Gastroesophageal sphincter (tissue), 4 donors: ENCODE measurements around the gene BCKDHA. TPM values are rescaled to one million over a fixed set of nuclear protein-coding genes. Genes with fewer than 3 reads are reported as not detected.

Experiments
- ATAC-seq: fragments of 150-250 bp; one replicate; pipeline ENCODE4 v1.9.1; 2016; ENCODE audit warnings: mild to moderate bottlenecking, moderate library complexity
- H3K27ac ChIP-seq, 4 donors: fragments of 200-600 bp; sonication (generic) in 3 of 4; 1 replicate in 3 of 4; 2 replicates in 1 of 4; pipeline ENCODE4 v1.5.1; 2016 to 2019
- H3K27me3 ChIP-seq: fragments of 200-600 bp; sonication (generic); one replicate; pipeline ENCODE4 v1.5.1; 2019
- H3K36me3 ChIP-seq, 2 donors: fragments of 200-600 bp; sonication (generic); one replicate each; pipeline ENCODE4 v1.5.1; 2019; ENCODE audit warnings: control low read depth in 1 of 2
- H3K4me1 ChIP-seq, 3 donors: fragments of 200-600 bp; sonication (generic); 1 replicate in 2 of 3; 2 replicates in 1 of 3; pipeline ENCODE4 v1.5.1; 2016 to 2019; ENCODE audit warnings: control low read depth in 2 of 3
- H3K4me3 ChIP-seq, 2 donors: fragments of 200-600 bp; sonication (generic); one replicate each; pipeline ENCODE4 v1.5.1; 2019; ENCODE audit warnings: mild to moderate bottlenecking in 1 of 2, moderate library complexity in 1 of 2
- H3K9me3 ChIP-seq, 3 donors: fragments of 200-600 bp; sonication (generic); one replicate each; pipeline ENCODE4 v1.5.1; 2017 to 2019; ENCODE audit warnings: control low read depth in 2 of 3
- EP300 ChIP-seq: sonication (generic); formaldehyde crosslinking; IDR thresholded peaks from one replicate; pipeline ENCODE4 v1.6.1; 2017; ENCODE audit warnings: antibody characterized with exemption, mild to moderate bottlenecking
- POLR2A ChIP-seq, 2 donors: fragments of 450-650 bp; IDR thresholded peaks; one replicate each; pipeline ENCODE4 v1.6.1; 2017; ENCODE audit warnings: antibody characterized with exemption in 2 of 2, mild to moderate bottlenecking in 2 of 2, moderate library complexity in 1 of 2
- POLR2AphosphoS5 ChIP-seq: sonication (generic); formaldehyde crosslinking; IDR thresholded peaks from one replicate; pipeline ENCODE4 v1.6.1; 2017; ENCODE audit warnings: antibody characterized with exemption
- WGBS, 2 donors: methylation state at CpG; one replicate each; pipeline ENCODE4 v1.1.5; 2018; ENCODE audit warnings: low coverage in 1 of 2; 5-methylcytosine and 5-hydroxymethylcytosine counted together
- total RNA-seq, 4 donors: library from RNA; depleted of rRNA; stranded (reverse); fragments of >200 nt; gene quantifications; one replicate each; pipeline ENCODE4 v1.1.0, GENCODE V29; 2016
- TF ChIP-seq, protein P1 (sequence below), 4 experiments: fragments of 200-600 bp in 2 of 4; fragments of 450-650 bp in 2 of 4; sonication (generic) in 1 of 4; IDR thresholded peaks; one replicate each; pipeline ENCODE4 v1.5.1; 2017 to 2019; ENCODE audit warnings: antibody characterized with exemption in 4 of 4, mild to moderate bottlenecking in 2 of 4, moderate library complexity in 2 of 4

BCKDHA gene
- total RNA-seq, 4 donors from 2014 or later = 35.0 to 47.9 (median 38.3) TPM

DNA sequence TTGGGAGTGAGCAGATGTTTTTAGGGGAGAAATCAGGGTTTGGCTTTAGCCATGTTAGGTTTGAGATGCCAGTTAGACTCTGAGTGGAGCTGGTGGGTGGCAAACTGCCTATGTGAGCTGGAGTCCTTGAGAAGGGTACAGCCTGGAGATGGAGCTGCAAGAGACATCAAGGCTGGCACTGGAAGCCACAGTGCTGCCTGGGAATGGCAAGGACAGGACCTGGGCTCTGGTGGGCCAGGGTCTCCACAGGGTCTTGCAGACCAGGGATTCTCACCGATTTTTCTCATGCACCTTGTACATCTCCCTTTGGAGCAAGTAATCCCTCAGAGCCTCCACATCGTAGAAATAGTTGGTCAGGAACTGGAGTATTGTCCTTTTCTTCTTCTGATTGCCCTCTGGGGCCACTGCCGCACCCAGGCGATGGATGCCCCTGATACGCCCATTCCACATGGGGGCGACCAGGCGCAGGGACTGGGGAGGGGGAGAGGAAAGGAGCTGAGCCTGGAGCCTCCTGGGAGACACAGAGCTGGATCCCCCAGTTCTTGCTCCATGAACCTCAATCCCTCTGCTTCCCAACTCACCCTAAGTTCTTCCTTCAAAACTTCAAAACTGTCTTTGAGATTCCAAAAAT, 40.4 kb downstream of the BCKDHA start:
- TF ChIP-seq, protein P1, sequence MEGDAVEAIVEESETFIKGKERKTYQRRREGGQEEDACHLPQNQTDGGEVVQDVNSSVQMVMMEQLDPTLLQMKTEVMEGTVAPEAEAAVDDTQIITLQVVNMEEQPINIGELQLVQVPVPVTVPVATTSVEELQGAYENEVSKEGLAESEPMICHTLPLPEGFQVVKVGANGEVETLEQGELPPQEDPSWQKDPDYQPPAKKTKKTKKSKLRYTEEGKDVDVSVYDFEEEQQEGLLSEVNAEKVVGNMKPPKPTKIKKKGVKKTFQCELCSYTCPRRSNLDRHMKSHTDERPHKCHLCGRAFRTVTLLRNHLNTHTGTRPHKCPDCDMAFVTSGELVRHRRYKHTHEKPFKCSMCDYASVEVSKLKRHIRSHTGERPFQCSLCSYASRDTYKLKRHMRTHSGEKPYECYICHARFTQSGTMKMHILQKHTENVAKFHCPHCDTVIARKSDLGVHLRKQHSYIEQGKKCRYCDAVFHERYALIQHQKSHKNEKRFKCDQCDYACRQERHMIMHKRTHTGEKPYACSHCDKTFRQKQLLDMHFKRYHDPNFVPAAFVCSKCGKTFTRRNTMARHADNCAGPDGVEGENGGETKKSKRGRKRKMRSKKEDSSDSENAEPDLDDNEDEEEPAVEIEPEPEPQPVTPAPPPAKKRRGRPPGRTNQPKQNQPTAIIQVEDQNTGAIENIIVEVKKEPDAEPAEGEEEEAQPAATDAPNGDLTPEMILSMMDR (IDR thresholded peaks at IDR 0.05) = no peak
- no peak for TF ChIP-seq POLR2AphosphoS5
- no peak for TF ChIP-seq EP300
- no peak for TF ChIP-seq POLR2A (IDR thresholded peaks at IDR 0.05)
- H3K27ac ChIP-seq = no peak overlapping the region
- H3K9me3 ChIP-seq = no peaks in the 10 kb centered on the region
- 100% methylated on average over 1 of the region's 7 CpGs; no CpG with 5 or more reads in 1 of the 2 donors for WGBS, 2 donors
- no peak for ATAC-seq
- H3K4me1 ChIP-seq = peaks cover 0 to 20% (median 0%) of the 10 kb centered on the region in 3 donors
- peaks cover 0 to 50% of the 10 kb centered on the region in 2 donors for H3K36me3 ChIP-seq
- H3K27me3 ChIP-seq = peaks cover 17% of the 10 kb centered on the region
- H3K4me3 ChIP-seq = no peak overlapping the region

DNA sequence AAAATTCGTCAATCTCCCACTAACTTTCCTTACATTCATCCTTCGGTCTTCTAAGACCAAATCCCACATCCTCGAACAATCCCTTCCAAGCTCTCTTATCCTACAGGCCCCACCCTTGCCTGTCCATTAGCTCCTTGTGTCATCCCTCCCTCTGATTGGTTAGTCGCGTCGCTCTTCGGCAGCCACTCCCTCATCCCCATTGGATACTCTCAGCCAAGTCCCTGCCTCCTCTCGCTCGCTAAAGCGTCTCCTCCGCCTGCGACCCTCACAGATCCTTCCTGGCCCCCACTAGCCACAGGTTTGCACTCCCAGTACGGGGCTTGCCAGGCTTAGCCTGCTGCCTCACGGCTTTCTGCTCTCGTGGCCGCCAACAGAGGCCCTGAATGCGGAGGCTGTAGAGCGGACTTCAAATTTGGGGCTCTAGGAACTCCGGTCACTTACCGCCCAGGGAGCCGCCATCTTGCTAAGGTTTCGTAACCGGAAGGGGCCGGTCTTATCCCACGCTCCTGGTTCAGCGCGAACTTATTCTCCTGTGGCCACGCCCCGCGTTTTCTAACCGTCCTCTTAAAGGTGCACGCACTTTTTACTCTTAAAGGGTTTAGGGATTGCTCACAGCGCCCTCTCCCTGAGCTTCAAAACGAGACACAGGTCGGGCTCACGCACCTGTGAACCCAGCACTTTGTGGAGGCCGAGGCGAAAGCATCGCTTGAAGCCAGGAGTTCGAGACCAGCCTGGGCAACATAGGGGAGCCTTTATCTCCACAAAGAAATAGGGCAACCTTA, 42.0 kb downstream of the BCKDHA start, which contains the start of gene DMAC2:
DMAC2 (minus strand) TSS at position 472 of the 782 bp plus-strand sequence; CDS start at position 459, 13 bp downstream.
- ATAC-seq = peak; percentile 99
- H3K4me1 ChIP-seq = peaks cover 0 to 20% (median 0%) of the 10 kb centered on the region in 3 donors
- peak within 1 kb of the TSS; percentile 72 for H3K4me3 ChIP-seq
- no peaks in the 10 kb centered on the region for H3K9me3 ChIP-seq
- H3K36me3 ChIP-seq = peaks cover 0 to 37% of the 10 kb centered on the region in 2 donors
- peak within 1 kb of the TSS; percentile 89 to 95 (median 94) for H3K27ac ChIP-seq
- H3K27me3 ChIP-seq = peaks cover 25% of the 10 kb centered on the region
- TF ChIP-seq, protein P1 (IDR thresholded peaks at IDR 0.05) = peak in 3 of 4 experiments; percentile 33 to 73 (median 38)
- peak; percentile 55 to 74 for TF ChIP-seq POLR2A (IDR thresholded peaks at IDR 0.05)
- no peak for TF ChIP-seq EP300
- peak; percentile 86 for TF ChIP-seq POLR2AphosphoS5
- 0 to 1% methylated on average over 13 to 16 of the region's 40 CpGs for WGBS, 2 donors

DNA sequence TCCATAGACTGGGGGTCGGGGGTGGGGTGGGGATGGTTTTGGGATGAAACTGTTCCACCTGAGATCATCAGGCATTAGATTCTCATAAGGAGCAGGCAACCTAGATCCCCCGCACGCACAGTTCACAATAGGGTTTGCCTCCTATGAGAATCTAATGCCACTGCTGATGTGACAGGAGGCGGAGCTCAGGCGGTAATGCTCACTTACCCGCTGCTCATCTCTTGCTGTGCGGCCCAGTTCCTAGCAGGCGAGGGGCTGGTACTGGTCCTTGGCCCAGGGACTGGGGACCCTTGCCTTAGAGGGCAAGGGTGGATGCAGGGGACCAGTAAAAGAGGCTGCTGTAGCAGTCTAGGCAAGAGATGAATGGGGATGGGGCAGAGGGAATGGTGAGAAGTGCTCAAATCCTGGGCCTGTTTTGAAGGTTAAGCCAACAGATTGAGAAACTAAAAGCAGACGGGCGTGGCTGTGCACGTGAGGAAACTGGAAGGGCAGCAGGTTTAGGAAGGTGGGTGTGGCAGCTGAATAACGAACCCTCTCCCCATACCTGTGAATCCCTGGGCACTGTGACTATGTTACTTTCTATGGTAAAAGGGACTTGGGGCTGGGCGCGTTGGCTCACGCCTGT, 43.8 kb downstream of the BCKDHA start:
- no peaks in the 10 kb centered on the region for H3K9me3 ChIP-seq
- 71 to 81% methylated on average over 3 to 11 of the region's 15 CpGs for WGBS, 2 donors
- H3K4me1 ChIP-seq = peaks cover 0 to 20% (median 0%) of the 10 kb centered on the region in 3 donors
- TF ChIP-seq EP300 = no peak
- TF ChIP-seq POLR2A (IDR thresholded peaks at IDR 0.05) = no peak
- TF ChIP-seq, protein P1 (IDR thresholded peaks at IDR 0.05) = no peak
- no peak for TF ChIP-seq POLR2AphosphoS5
- H3K27ac ChIP-seq = no peak overlapping the region
- no peak for ATAC-seq
- H3K4me3 ChIP-seq = no peak overlapping the region
- peaks cover 39% of the 10 kb centered on the region for H3K27me3 ChIP-seq
- H3K36me3 ChIP-seq = peaks cover 0 to 19% of the 10 kb centered on the region in 2 donors

DNA sequence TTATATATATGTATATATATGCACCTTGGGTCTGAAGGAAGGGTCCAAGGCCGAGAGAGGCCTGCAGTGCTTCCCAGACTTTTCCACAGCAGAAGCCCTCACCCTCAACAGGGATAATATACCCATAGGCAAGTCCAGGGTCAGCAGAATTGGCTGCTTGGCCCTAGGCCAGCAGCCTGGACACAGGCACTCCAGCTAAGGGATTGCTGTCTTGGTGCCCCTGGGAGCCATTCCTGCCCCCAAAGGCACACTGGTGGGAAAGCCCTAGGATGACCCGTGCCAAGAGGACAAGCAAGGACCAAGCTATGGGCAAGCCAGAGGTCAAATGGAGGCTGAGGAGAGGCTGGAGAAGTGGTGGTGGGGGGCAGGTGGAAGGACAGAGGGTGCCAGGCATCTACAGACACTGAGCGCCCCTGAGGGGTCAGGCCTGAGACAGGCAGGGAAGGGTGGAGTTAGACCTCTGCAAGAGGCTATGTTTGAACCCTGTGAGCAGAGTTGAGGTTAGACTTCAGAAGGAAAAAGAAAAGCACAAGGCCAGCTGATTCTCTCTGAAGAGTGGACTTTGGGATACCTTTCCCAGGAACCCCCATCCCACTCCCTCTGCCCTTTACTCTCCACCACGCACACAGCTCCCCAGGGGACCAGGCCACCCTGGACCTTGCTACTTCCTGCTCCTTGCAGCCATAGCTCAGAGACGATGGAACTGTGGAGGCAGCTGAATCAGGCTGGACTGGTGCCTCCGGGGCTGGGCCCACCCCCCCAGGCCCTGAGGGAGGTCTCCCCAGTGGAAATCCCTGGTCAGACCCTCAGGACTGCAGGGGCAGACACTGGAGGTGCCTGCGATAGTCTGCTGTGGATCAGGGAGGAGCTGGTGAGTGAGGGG, 45.1 kb downstream of the BCKDHA start, which contains the start of gene ERICH4:
ERICH4 (plus strand) TSS at position 684 of the 883 bp plus-strand sequence; CDS start at position 698, 14 bp downstream.
- H3K4me1 ChIP-seq = peaks cover 0 to 20% (median 0%) of the 10 kb centered on the region in 3 donors
- H3K36me3 ChIP-seq = peaks cover 0 to 6% of the 10 kb centered on the region in 2 donors
- H3K4me3 ChIP-seq = no peak within 1 kb of the TSS
- no peak for ATAC-seq
- 75 to 83% methylated on average over 1 of the region's 7 CpGs for WGBS, 2 donors
- peaks cover 52% of the 10 kb centered on the region for H3K27me3 ChIP-seq
- H3K9me3 ChIP-seq = no peaks in the 10 kb centered on the region
- no peak within 1 kb of the TSS for H3K27ac ChIP-seq
- no peak for TF ChIP-seq POLR2AphosphoS5
- no peak for TF ChIP-seq EP300
- TF ChIP-seq, protein P1 (IDR thresholded peaks at IDR 0.05) = no peak
- TF ChIP-seq POLR2A (IDR thresholded peaks at IDR 0.05) = no peak
